Adrenal gland (tissue), 5 donors: ENCODE data around the gene POLR2J.
"Not testable (repeated sequence)": the region's sequence is repeated elsewhere in the genome, so short reads cannot be mapped to it uniquely, and the experiment has no call there.

Experiments
- CTCF ChIP-seq, 6 experiments: fragments of 450-650 bp in 4 of 6; fragments of 200-600 bp in 2 of 6; sonication (generic) in 1 of 6; IDR thresholded peaks; 1 replicate in 5 of 6; 2 replicates in 1 of 6; pipeline versions ENCODE4 v1.5.1 to v1.8.0; 2016 to 2021; ENCODE audit warnings: antibody characterized with exemption in 6 of 6, mild to moderate bottlenecking in 2 of 6, moderate library complexity in 1 of 6
- POLR2A ChIP-seq, 2 donors: fragments of 450-650 bp; IDR thresholded peaks; one replicate each; pipeline ENCODE4 v1.6.1; 2017; ENCODE audit warnings: antibody characterized with exemption in 2 of 2, mild to moderate bottlenecking in 2 of 2, moderate library complexity in 1 of 2
- donor health status: DM: no; HTN: no; CAD: no.

- not testable (repeated sequence) for TF ChIP-seq POLR2A, CTCF (IDR thresholded peaks at IDR 0.05)
These were observed 36.4 kb upstream of the POLR2J start for GRCh38 chr7:102514881-102515721.
